Peyer's patch (tissue), 4 donors: ENCODE data around the gene SIX4.

ENCODE experiments used
- CTCF ChIP-seq, 6 experiments: fragments of 450-650 bp in 4 of 6; fragments of 200-600 bp in 2 of 6; sonication (generic) in 1 of 6; IDR thresholded peaks; one replicate each; pipeline ENCODE4 v1.5.1; 2017 to 2019; ENCODE audit warnings: antibody characterized with exemption in 6 of 6, mild to moderate bottlenecking in 3 of 6, moderate library complexity in 1 of 6
- POLR2A ChIP-seq, 2 donors: fragments of 450-650 bp; IDR thresholded peaks; one replicate each; pipeline ENCODE4 v1.5.1; 2017; ENCODE audit warnings: antibody characterized with exemption in 2 of 2, mild to moderate bottlenecking in 2 of 2, moderate library complexity in 2 of 2

- TF ChIP-seq CTCF (IDR thresholded peaks at IDR 0.05): no peak
- TF ChIP-seq POLR2A (IDR thresholded peaks at IDR 0.05): no peak
Measured at GRCh38 chr14:60771117-60771516, 47.0 kb upstream of the SIX4 start.
